GM12864 (cell line): Measurements from ENCODE around the gene GABRA4.

ENCODE experiments used
- DNase-seq: peaks from one replicate; pipeline ENCODE4 v3.0.0-alpha.2; 2011; ENCODE audit warnings: low read depth
- H3K4me3 ChIP-seq: 2 replicates; pipeline ENCODE4 v1.5.1; 2011; ENCODE audit warnings: mild to moderate bottlenecking, low read depth, low read length, control low read depth
- TF ChIP-seq, protein P1 (sequence below): IDR thresholded peaks from 2 replicates; pipeline ENCODE4 v1.5.1; 2011; ENCODE audit warnings: low read depth, mild to moderate bottlenecking, moderate library complexity, low read length, control low read depth, inconsistent platforms; ENCODE audit errors: missing control alignments

The GABRA4 gene

GRCh38 chr4:47000406-47000805, 7.0 kb upstream of the GABRA4 start:
- H3K4me3 ChIP-seq: no peak overlapping the region
- TF ChIP-seq, protein P1, sequence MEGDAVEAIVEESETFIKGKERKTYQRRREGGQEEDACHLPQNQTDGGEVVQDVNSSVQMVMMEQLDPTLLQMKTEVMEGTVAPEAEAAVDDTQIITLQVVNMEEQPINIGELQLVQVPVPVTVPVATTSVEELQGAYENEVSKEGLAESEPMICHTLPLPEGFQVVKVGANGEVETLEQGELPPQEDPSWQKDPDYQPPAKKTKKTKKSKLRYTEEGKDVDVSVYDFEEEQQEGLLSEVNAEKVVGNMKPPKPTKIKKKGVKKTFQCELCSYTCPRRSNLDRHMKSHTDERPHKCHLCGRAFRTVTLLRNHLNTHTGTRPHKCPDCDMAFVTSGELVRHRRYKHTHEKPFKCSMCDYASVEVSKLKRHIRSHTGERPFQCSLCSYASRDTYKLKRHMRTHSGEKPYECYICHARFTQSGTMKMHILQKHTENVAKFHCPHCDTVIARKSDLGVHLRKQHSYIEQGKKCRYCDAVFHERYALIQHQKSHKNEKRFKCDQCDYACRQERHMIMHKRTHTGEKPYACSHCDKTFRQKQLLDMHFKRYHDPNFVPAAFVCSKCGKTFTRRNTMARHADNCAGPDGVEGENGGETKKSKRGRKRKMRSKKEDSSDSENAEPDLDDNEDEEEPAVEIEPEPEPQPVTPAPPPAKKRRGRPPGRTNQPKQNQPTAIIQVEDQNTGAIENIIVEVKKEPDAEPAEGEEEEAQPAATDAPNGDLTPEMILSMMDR: no peak

DNA sequence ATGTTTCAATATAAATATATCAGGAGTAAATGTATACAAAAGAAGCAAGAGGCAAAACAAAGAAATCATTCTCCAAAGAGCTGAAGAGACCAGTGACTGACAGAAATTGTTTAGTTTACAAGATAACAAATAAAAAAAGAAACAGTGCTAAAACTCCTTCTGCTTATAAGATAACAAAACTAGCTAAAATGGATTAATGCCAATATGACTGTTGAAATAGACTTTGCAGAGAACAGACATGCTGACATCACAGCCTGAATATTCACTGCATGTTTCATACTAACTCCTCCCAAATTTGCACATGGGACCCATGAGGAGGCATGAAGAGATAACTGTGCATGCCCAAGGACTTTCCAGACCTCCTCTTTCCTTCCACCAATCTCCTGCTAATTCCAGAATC, 6.2 kb upstream of the GABRA4 start:
- H3K4me3 ChIP-seq: no peak overlapping the region
- TF ChIP-seq, protein P1: no peak
- DNase-seq: no peak

More at GRCh38 chr4:47000406-47000805, 7.0 kb upstream of the GABRA4 start:
- DNase-seq: no peak

GRCh38 chr4:46994007-46994405, 625 bp upstream of the GABRA4 start:
- DNase-seq: no peak
- TF ChIP-seq, protein P1: no peak
- H3K4me3 ChIP-seq: peak overlapping the region; percentile 16

DNA sequence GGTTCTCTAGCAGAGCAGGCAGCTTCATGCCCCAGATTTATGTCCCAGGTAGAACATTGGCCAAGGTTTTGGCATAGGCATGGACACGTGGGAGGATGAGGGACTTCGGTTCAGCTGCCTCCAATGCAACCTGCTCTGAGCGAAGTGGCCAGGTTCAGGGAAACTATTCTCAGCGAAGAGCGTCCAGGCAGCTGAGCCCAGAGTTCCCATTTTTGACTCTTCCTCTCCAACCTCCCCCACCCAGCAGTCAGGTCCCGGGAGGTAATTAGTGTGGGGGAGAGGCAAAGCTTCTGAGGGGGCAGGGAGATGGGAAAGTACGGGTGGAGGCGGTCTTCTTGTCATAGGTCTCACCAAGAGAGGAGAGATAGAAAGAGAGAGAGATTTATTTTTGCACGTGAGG, 1.0 kb downstream of the GABRA4 start:
- H3K4me3 ChIP-seq: no peak overlapping the region
- DNase-seq: no peak
- TF ChIP-seq, protein P1: no peak

GRCh38 chr4:46986922-46987638, 6.3 kb downstream of the GABRA4 start:
- TF ChIP-seq, protein P1: no peak
- H3K4me3 ChIP-seq: no peak overlapping the region
- DNase-seq: no peak

- no peak overlapping the region for H3K4me3 ChIP-seq
- DNase-seq: no peak
- TF ChIP-seq, protein P1: no peak
Measured at GRCh38 chr4:46984781-46985180, 8.6 kb downstream of the GABRA4 start.

GRCh38 chr4:46980851-46981250, 12.5 kb downstream of the GABRA4 start:
- no peak overlapping the region for H3K4me3 ChIP-seq
- TF ChIP-seq, protein P1: no peak
- no peak for DNase-seq
